Stimulated activated CD8-positive, alpha-beta memory T cell treated with anti-CD3 and anti-CD28 coated beads, Interleukin-4, amount 100 ng/mL, for 4 hours (primary cell): ENCODE data around the gene LRRC39.
"Not testable (repeated sequence)": the region's sequence is repeated elsewhere in the genome, so short reads cannot be mapped to it uniquely, and the experiment has no call there.

ENCODE experiments used
- DNase-seq, 2 donors: peaks; one replicate each; pipeline ENCODE4 v3.0.0-alpha.2; 2020; ENCODE audit warnings: low read depth in 2 of 2, low spot score in 1 of 2

LRRC39 gene

DNA sequence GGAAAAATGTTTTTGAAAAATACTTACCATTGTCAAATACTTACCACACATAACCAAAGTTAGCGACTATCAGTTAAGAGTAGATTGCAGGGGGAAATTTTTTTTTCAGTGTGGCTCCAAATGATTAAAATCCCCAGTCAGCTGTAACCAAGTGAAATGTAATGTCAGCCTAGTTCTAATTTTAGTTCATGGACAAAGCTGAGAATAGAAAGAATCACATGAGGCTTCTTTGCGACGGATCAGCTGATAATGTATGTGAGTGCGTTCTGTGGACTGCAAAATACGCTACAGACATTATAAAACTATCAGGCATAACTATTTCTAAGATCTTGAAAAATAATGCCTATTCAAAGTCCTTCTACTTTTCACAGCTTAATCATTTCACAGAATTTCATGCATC, at the start of gene LRRC39:
LRRC39 (minus strand) TSS at position 166 of the 400 bp plus-strand sequence. CDS start 9,740 bp downstream, outside the sequence.
- DNase-seq = no peak

DNA sequence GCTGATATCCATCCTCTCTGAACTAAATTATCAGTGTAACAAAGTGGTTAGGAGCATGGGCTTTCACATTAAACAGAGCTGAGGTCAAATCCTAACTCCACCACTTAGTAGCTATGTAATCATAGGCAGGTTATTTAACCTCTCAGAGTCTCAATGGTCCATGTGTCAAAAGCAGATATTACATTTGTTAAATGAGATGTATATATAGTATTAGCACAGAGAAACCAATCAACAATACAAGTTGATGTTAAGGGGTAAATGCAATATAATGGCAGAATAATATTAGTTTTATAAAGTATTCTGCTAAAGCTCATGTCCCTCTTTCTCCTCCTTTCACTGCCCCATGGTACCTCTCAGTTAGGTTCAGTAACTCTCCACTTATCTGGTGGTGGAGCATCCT, 44.4 kb upstream of the LRRC39 start:
- no peak for DNase-seq

DNA sequence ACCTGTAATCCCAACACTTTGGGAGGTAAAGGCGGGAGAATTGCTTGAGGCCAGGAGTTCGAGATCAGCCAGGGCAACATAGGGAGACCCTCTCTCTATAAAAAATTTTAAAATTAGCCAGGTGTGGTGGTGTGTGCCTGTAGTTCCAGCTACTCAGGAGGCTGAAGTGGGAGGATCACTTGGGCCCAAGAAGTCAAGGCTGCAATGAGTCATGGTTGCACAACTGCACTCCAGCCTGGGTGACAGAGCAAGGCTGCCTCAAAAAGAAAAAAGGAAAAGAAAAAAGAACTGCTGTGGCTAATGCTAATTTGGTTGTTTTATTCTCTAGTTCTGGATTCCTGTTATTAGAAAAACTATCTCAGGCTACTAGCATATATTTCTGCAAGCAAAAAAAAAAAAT, 41.8 kb upstream of the LRRC39 start:
- no peak for DNase-seq

DNA sequence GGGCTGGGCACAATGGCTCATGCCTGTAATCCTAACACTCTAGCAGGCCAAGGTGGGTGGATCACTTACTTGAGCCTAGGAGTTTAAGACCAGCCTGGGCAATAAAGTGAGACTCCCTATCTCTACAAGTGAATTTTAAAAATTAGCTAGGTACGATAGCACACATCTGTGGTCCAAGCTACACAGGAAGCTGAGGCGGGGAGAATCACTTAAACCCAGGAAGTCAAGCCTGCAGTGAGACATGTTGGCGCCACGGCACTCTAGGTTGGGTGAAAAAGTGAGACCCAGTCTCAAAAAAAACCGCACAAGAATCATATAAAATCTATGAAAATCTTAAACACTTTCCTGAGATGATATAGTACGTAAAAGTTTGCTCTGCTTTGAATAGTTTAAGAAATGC, 41.4 kb upstream of the LRRC39 start:
- DNase-seq = no peak

DNA sequence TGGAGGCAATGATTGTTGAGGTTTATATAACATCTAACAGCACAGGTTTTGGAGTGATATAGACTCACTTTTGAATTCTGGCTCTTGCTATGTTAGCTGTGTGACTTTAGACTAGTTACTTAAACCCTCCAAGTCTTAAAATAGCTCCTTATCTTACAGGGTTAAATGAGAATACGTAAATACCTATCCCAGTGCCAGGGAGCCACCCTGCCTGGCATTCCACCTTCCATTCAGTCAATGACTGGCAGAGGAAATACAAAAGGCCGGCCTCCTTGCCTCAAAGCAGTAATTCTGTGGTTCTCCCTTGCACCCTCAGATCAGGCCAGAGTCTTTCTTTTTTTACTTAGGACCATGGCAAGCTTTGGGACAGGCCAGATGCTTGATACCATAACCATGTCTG, 39.8 kb upstream of the LRRC39 start:
- no peak for DNase-seq

DNA sequence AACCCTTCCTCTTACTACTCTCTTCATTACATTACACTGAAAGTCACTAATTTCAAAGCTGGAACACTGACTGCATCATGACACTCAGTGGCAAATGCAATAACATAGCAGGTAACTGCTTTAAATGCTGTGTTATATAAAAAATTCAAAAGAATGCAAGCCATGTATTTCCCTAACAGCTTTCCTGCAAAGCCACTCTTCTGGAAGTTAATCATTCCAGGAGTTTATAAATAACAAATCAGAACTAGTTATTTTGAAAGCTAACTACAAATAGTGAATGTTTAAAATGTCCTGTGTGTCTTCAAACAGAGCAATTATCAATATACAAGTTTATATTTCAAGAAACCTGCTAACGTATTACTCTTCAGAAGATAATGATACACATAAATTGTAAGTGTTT, 37.0 kb upstream of the LRRC39 start:
- DNase-seq = no peak

DNA sequence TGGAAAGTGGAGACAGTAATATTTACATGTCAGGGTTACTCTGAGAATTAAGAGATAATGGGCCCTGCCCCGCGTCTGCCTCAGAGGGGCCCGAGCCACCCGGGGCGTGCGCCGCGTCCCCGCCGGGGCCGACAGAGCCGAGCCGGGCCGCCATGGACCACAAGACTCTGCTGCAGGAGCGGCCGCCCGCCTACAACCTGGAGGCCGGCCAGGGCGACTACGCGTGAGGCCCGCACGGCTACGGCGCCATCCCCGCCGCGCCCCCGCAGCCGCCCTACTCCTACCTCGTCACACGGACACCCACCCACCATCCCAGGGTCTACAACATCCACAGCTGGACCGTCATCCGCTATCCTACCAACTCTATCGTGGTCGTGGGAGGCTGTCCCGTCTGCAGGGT, 35.1 kb upstream of the LRRC39 start:
- no peak for DNase-seq

DNA sequence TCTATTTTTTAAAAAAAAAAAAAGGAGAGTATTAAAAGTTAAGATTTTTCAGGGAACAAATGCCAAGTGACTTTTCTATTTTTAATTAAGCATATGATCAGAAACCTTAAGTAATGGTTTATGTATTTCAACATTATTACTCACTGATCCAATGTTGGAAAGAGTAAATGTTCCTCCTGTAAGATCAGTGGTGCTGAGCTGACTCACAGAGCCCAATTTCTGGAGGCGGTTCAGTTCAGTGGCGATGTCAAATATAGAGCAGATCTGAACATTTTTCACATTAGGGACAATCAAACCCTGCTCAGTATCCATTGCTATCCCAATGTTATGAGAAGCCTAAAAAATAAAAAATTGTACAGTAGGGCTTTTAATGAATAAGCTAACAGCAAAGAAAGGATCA, 28.2 kb upstream of the LRRC39 start:
- no peak for DNase-seq

DNA sequence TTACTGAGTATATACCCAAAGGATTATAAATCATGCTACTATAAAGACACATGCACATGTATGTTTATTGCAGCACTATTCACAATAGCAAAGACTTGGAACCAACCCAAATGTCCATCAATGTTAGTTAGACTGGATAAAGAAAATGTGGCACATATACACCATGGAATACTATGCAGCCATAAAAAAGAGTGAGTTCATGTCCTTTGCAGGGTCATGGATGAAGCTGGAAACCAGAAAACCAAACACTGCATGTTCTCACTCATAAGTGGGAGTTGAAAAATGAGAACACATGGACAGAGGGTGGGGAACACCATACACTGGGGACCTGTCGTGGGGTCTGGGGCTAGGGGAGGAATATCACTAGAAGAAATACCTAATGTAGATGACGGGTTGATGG, 27.5 kb upstream of the LRRC39 start:
- DNase-seq = not testable (repeated sequence)

DNA sequence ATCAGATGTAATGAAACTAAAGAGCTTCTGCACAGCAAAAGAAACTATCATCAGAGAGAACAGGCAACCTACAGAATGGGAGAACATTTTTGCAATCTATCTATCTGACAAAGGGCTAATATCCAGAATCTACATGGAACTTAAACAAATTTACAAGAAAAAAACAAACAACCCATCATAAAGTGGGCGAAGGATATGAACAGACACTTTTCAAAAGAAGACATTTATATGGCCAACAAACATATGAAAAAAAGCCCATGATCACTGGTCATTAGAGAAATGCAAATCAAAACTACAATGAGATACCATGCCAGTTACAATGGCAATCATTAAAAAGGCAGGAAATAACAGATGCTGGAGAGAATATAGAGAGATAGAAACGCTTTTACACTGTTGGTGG, 27.0 kb upstream of the LRRC39 start:
- not testable (repeated sequence) for DNase-seq

DNA sequence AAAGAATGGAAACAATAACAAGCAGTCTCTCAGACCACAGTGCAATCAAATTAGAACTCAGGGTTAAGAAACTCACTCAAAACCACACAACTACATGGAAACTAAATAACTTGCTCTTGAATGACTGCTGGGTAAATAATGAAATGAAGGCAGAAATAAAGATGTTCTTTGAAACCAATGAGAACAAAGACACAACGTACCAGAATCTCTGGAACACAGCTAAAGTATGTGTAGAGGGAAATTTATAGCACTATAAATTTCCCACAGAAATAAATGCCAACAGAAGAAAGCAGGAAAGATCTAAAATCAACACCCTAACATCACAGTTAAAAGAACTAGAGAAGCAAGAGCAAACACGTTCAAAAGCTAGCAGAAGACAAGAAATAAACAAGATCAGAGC, 24.6 kb upstream of the LRRC39 start:
- not testable (repeated sequence) for DNase-seq

DNA sequence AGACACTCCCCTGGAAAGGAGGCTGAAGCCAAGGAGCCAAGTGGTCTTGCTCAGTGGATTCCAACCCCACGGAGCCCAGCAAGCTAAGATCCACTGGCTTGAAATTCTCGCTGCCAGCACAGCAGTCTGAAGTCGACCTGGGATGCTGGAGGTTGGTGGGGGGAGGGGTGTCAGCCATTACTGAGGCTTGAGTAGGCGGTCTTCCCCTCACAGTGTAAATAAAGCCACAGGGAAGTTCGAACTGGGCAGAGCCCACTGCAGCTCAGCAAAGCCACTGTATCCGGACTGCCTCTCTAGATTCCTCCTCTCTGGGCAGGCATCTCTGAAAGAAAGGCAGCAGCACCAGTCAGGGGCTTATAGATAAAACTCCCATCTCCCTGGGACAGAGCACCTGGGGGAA, 22.0 kb upstream of the LRRC39 start:
- not testable (repeated sequence) for DNase-seq

DNA sequence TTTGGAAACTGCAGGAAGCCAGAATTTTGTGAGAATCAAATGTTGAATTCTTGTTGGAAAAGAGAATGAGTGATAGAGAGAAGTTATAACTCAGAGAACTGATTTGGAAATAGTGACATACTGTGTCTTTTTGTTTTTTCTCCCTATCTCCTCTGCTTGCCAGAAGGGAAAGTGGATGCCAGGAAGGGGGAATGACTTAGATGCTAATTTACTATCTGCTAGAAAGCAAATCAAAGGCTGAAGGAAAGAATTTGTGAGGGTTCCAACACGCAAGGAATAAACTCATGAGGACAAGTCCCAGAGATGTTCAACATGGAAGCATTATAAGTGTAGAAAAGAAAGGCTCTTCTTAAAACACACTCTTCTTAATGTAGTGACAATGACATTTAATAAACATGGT, 20.5 kb upstream of the LRRC39 start:
- no peak for DNase-seq

DNA sequence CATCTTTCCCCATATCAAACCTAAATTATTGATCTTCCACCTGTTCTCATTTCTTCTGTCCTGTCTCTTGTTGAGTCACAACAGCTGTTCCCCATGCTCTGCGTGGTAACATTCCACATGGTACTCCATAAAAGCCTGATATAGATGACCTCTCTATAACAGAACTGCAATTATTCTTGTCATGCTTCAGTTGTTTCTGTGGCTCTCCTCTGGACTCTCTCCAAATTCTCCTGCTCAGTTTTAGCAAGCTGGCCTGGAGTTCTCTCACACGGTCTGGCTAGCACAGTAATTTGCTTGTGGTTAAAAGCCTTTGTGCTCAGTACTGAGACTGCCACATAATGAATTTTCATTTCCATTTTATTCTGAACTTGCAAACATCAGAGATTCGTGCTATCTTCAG, 10.6 kb upstream of the LRRC39 start:
- no peak for DNase-seq

DNA sequence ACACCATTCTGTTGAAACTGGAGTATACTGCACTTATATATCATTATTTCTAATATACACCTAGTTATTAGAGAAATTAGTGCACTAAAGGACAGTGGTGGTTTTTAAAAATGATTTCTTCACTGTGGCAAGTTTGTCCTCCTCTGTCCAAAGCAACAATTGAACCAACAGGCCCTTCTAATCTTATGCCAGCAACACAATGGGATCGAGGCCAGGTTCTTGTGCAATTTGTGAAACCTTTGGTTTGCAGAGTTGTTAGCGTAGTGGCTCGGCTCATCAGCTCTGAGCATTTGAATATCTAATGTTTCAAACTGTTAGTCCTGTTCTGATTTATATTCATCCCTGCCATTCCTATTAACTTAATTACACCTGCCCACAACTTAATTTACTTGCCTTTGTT, 9.9 kb upstream of the LRRC39 start:
- DNase-seq = no peak

DNA sequence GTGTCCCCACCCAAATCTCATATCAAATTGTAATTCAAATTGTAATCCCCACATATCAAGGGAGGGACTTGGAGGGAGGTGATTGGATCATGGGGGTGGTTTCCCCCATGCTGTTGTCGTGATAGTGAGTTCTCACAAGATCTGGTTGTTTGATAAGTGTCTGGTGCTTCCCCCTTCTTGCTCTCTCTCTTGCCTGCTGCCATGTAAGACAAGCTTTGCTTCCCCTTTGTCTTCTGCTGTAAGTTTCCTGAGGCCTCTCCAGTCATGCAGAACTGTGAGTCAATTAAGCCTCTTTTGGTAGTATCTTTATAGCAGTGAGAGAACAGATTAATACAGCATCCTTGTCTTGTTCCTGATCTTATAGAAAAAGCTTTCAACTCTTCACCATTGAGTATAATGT, 6.5 kb upstream of the LRRC39 start:
- no peak for DNase-seq

DNA sequence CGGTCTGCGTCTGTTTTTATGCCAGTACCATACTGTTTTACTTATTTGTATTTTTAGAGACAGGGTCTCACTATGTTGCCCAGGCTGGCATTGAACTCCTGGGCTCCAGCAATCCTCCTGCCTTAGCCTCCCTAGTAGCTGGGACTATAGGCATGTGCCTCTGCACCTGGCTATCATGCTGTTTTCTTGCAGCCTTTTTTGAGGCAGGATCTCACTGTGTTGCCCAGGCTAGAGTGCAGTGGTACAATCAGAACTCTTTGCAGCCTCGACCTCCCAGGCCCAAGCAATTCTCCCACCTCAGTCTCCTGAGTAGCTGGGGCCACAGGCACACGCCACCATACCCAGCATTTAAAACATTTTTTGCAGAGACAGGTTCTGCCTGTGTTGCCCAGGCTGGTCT, 5.3 kb upstream of the LRRC39 start:
- DNase-seq = no peak

DNA sequence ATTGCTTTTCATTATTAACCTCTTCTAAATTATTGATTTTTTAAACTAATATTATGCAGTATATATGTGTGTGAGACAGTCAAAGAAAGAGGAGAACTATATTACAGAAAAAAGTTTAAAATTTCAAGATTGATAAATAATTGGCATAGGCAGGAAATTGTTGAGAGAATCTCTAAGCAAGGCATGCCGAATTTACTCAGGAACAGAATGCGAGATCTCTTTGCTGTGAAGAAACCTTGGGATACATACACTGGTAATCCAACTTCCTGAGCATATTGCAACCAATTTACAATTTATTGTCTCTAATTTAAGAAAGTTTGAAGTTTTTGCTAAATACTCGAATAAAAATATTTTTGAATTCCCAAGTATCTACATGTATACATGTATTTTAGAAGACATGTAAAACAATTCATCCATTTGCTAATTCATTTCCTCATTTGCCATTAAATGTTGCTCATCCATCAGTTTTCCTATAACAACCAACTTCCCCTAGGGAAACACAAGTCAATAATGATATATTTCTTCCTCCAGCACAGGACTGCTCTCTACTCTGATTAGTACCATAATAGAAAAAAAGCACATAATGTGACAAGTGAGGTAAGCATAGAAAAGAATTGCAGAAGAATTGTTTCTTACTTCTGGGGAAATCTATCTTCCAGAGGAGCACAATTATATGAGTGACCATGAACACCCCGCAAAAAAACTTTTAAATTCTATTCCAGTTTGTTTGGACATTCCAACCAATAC, 588 bp downstream of the LRRC39 start:
- DNase-seq = no peak

DNA sequence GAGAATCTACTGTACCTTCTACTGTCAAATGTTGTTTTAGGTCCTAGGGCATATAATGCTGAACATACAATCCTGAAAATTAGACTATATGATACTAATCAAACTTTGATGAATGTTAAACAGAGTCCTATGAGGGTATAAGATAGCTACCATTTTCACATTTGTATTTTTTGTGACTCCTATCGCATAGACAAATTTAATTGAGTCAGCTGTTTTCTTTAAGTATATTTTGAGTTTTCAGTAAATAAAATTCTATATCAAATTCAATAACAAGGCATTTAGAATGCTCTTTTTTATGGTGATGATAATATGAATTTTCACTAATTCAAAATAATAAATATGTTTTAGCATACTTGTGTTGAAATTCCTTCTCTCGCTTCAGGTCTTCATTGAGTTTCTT, 10.0 kb downstream of the LRRC39 start:
- DNase-seq = no peak

DNA sequence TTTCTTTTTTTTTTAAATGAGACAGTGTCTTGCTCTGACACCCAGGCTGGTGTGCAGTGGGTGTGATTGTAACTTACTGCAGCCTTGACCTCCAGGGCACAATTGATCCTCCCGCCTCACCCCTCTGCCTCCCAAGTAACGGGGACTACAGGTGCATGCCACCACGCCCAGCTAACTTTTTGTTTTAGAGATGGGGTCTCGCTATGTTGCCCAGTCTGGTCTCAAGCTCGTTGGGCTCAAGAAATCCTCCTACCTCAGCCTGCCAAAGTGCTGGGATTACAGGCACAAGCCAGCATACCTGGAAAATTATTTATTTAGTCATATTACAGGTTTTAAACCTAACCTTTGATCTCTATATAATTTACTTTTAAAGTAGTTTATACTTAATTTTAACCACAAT, 13.4 kb downstream of the LRRC39 start:
- no peak for DNase-seq

DNA sequence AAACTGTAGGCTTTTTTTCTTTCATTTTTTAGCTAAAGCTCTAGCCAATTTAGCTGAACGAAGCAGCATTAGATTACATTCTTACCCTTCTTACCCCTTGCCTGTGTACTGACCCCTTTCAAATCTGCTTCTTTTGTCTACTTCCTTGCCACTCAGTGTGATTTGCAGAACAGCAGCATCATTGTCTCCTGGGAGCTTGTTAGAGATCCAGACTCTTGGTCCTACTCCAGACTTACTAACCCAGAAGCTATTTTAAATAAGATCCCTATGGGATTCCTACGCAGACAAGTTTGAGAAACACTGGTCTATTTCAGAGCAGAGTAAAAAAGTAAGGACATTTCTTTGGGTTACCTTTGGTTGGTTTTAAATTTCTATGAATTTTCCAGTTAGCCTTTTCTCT, 13.8 kb downstream of the LRRC39 start:
- no peak for DNase-seq

DNA sequence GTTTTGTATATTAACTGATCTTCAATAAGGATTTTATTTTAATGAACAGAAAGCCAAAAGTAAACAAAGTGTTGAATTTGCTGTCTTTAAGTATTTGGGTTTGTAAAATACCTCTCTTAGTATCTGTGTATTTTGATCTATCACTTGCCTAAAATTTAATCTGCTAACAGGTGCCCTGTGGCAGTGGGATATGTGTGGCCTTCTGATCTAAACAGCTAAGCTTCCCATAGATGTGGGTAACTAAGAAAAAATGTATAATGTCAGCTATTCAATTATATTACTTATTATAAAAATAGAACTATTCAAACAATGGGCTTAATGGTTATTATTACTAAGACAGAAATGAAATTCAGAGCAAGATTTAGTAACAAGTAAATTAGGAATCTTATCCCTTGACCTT, 15.2 kb downstream of the LRRC39 start:
- no peak for DNase-seq

DNA sequence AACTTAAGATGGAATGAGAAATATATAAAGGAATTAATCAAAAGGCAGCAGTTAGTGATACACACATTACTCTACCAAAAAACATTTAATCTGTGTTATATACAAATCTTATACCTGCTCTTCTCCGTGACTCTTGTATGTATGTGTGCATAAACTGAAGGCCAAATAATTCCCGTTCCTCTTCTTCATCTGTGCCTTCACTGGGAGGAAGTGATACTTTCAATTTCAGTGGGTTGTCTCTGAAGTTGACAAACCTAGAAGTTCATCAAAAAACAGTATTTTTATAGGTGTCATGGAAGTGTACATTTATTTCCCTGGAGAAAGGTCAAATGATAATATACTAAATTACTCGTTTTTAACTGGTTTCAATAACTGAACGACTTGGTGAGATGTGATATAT, 25.8 kb downstream of the LRRC39 start:
- DNase-seq = no peak

DNA sequence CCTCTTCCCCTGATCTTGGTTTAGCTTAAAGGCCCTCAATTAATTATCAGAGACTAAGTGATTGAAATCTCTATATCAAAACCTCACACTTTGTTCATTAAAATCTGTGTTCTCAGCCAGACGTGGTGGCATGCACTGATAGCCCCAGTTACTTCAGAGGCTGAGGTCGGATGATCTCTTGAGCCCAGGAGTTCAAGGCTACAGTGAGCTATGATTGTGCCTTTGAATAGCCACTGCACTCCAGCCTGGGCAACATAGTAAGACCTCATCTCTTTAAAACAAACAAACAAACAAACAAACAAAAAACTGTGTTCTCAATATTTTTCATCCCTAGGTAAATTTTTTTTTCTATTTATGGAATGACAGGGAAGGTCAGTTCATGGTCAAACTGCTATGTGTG, 26.4 kb downstream of the LRRC39 start:
- DNase-seq = no peak
